Measurements from ENCODE around the gene GAK.

GAK gene

DNA sequence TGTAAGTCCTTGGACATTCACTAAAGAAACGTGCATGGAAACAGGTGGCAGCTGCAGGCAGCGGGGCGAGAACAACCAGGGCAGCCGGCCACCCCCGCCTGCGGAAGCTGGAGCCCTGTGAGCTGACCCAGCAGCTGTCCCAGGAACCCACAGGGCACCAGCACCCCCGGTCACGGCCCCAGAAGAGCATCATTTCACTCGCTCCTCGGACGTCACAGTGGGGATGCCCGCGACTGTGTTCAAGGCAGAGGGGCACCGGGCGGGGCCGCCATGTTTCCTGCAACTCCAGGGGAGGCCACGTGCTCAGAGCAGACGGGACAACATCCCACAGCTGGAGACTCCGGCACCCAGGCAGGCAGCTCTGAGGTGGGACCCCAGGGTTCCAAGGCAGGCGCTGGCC, 61.2 kb downstream of the GAK start:
- no peaks in the 10 kb centered on the region for H3K27me3 ChIP-seq (ENCODE audit: insufficient read depth, poor library complexity, severe bottlenecking)
- TF ChIP-seq CTCF (IDR thresholded peaks at IDR 0.05; ENCODE audit: poor library complexity, severe bottlenecking) = no peak
- no peaks in the 10 kb centered on the region for H3K4me1 ChIP-seq (ENCODE audit: insufficient read depth, poor library complexity, severe bottlenecking)
- no peak for DNase-seq (ENCODE audit: low spot score)
- ATAC-seq (ENCODE audit: low read depth) = no peak
- no peak overlapping the region for H3K27ac ChIP-seq (ENCODE audit: poor library complexity, severe bottlenecking)
- peaks cover 21% of the 10 kb centered on the region for H3K36me3 ChIP-seq (ENCODE audit: low read depth)
- H3K9me3 ChIP-seq (ENCODE audit: severe bottlenecking) = no peaks in the 10 kb centered on the region
- H3K4me3 ChIP-seq (ENCODE audit: severe bottlenecking) = no peak overlapping the region

GRCh38 chr4:869776-870175, 62.3 kb downstream of the GAK start:
- TF ChIP-seq CTCF (IDR thresholded peaks at IDR 0.05; ENCODE audit: poor library complexity, severe bottlenecking) = no peak
- H3K27ac ChIP-seq (ENCODE audit: poor library complexity, severe bottlenecking) = no peak overlapping the region
- no peak for ATAC-seq (ENCODE audit: low read depth)
- DNase-seq (ENCODE audit: low spot score) = no peak
- H3K27me3 ChIP-seq (ENCODE audit: insufficient read depth, poor library complexity, severe bottlenecking) = no peaks in the 10 kb centered on the region
- no peaks in the 10 kb centered on the region for H3K4me1 ChIP-seq (ENCODE audit: insufficient read depth, poor library complexity, severe bottlenecking)
- H3K9me3 ChIP-seq (ENCODE audit: severe bottlenecking) = no peaks in the 10 kb centered on the region
- no peak overlapping the region for H3K4me3 ChIP-seq (ENCODE audit: severe bottlenecking)
- H3K36me3 ChIP-seq (ENCODE audit: low read depth) = peaks cover 22% of the 10 kb centered on the region

DNA sequence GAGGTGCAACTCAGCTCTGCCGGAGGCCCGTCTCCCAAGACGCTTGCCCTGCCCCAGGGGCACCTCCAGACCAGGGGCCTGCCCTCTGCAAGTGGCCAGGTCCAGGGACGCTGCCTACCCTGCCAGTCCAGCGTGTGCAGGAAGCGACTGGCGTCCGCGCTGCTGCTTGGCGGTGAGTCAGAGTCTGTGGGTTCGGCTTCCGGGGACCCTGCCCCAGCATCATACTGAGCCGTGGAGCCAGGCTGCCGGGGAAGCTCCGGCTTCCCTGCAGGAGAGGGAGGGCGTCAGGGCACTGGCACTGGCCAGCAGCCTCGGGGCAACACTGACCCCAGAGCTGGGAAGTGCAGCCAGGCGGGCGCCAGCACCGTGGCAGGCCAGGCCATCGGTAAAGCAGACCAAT, 63.7 kb downstream of the GAK start:
- DNase-seq (ENCODE audit: low spot score) = no peak
- no peak for ATAC-seq (ENCODE audit: low read depth)
- Histone ChIP-seq H3K27me3 (ENCODE audit: insufficient read depth, poor library complexity, severe bottlenecking) (no peaks in the 10 kb centered on the region), H3K4me1 (ENCODE audit: insufficient read depth, poor library complexity, severe bottlenecking) (no peaks in the 10 kb centered on the region), H3K4me3 (ENCODE audit: severe bottlenecking) (no peak overlapping the region), H3K36me3 (ENCODE audit: low read depth) (peaks cover 29% of the 10 kb centered on the region), H3K27ac (ENCODE audit: poor library complexity, severe bottlenecking) (no peak overlapping the region), H3K9me3 (ENCODE audit: severe bottlenecking) (no peaks in the 10 kb centered on the region)
- no peak for TF ChIP-seq CTCF (IDR thresholded peaks at IDR 0.05; ENCODE audit: poor library complexity, severe bottlenecking)

DNA sequence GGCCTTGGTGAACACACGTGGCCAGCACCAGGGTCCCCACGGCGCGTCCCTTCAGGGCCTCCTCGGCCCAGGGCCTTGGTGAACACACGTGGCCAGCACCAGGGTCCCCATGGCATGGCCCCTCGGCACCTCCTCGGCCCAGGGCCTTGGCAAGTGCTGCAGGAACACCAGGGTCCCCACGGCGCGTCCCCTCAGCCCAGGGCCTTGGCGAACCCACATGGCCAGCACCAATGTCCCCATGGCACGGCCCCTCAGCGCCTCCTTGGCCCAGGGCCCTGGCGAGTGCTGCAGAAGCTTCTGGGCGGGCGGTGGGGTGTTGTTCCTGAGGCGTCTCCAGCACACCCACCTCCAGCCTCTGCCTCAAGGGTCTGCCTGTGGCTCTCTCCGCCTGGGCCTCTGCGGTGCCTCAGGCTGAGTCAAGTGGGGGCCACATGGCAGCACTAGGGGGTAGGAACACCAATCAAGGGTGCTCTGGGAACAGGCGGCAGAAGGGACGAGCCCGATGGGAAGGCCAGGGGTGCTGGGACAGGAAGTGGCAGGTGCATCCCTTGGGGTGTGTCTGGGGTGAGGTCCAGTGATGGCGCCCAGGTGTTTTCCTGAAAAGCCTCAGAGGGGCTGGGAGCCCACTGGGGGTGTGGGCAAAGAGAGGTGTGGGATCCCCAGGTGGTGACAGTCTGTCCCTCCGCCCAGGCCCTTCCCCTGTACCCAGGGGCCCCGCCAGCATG, 64.4 kb downstream of the GAK start:
- Histone ChIP-seq H3K27me3 (ENCODE audit: insufficient read depth, poor library complexity, severe bottlenecking) (no peaks in the 10 kb centered on the region), H3K27ac (ENCODE audit: poor library complexity, severe bottlenecking) (no peak overlapping the region), H3K36me3 (ENCODE audit: low read depth) (peaks cover 36% of the 10 kb centered on the region), H3K4me3 (ENCODE audit: severe bottlenecking) (no peak overlapping the region), H3K9me3 (ENCODE audit: severe bottlenecking) (no peaks in the 10 kb centered on the region), H3K4me1 (ENCODE audit: insufficient read depth, poor library complexity, severe bottlenecking) (no peaks in the 10 kb centered on the region)
- no peak for DNase-seq (ENCODE audit: low spot score)
- no peak for TF ChIP-seq CTCF (IDR thresholded peaks at IDR 0.05; ENCODE audit: poor library complexity, severe bottlenecking)
- no peak for ATAC-seq (ENCODE audit: low read depth)

GRCh38 chr4:866761-867390, 65.2 kb downstream of the GAK start:
- DNase-seq (ENCODE audit: low spot score) (no peak), ATAC-seq (ENCODE audit: low read depth) (peak; percentile 82)
- Histone ChIP-seq H3K9me3 (ENCODE audit: severe bottlenecking) (no peaks in the 10 kb centered on the region), H3K4me1 (ENCODE audit: insufficient read depth, poor library complexity, severe bottlenecking) (no peaks in the 10 kb centered on the region), H3K4me3 (ENCODE audit: severe bottlenecking) (no peak overlapping the region), H3K36me3 (ENCODE audit: low read depth) (peaks cover 37% of the 10 kb centered on the region), H3K27me3 (ENCODE audit: insufficient read depth, poor library complexity, severe bottlenecking) (no peaks in the 10 kb centered on the region), H3K27ac (ENCODE audit: poor library complexity, severe bottlenecking) (no peak overlapping the region)
- no peak for TF ChIP-seq CTCF (IDR thresholded peaks at IDR 0.05; ENCODE audit: poor library complexity, severe bottlenecking)

Measured in RWPE2 (cell line).